HG03432 (cell line): ENCODE measurements around the gene H6PD.

Experiments used
- ATAC-seq: cut with Tn5 transposase; IDR thresholded peaks from one replicate; pipeline ENCODE4 v1.9.1; 2021; ENCODE audit warnings: mild to moderate bottlenecking, moderate library complexity; ENCODE audit not compliant: unreplicated experiment

The H6PD gene

GRCh38 chr1:9256332-9256731, 21.8 kb downstream of the H6PD start:
- no peak for ATAC-seq

- no peak for ATAC-seq
These were observed 23.3 kb downstream of the H6PD start for GRCh38 chr1:9257851-9258250.

- ATAC-seq, result no peak
These were observed 24.1 kb downstream of the H6PD start for GRCh38 chr1:9258629-9259028.

DNA sequence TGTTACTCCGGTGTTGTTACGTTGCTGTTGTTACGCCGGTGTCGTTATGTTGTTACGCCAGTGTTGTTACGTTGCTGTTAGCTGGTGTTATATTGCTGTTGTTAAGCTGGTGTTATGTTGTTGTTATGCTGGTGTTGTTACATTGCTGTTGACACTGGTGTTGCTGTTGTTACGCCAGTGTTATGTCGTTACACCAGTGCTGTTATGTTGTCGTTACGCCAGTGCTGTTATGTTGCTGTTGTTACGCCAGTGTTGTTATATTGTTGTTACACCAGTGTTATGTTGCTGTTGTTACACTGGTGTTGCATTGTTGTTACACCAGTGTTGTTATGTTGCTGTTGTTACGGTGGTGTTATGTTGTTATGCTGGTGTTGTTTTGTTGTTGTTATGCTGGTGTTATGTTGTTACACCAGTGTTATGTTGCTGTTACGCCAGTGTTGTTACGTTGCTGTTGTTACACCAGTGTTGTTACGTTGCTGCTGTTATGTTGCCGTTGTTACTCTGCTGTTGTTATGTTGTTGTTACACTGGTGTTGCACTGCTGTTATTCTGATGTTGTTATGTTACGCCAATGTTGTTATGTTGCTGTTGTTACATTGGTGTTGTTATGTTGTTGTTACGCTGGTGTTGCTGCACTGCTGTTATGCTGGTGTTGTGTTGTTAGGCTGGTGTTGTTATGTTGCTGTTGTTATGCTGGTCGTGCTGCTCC, 25.6 kb downstream of the H6PD start:
- ATAC-seq, result no peak

GRCh38 chr1:9261496-9261895, 26.9 kb downstream of the H6PD start:
- no peak for ATAC-seq

GRCh38 chr1:9262096-9262986, 27.8 kb downstream of the H6PD start:
- no peak for ATAC-seq

- ATAC-seq, result no peak
These were observed 28.8 kb downstream of the H6PD start for GRCh38 chr1:9263276-9263855.

GRCh38 chr1:9263984-9264872, 29.7 kb downstream of the H6PD start:
- no peak for ATAC-seq

GRCh38 chr1:9265037-9265436, 30.5 kb downstream of the H6PD start:
- ATAC-seq, result no peak

DNA sequence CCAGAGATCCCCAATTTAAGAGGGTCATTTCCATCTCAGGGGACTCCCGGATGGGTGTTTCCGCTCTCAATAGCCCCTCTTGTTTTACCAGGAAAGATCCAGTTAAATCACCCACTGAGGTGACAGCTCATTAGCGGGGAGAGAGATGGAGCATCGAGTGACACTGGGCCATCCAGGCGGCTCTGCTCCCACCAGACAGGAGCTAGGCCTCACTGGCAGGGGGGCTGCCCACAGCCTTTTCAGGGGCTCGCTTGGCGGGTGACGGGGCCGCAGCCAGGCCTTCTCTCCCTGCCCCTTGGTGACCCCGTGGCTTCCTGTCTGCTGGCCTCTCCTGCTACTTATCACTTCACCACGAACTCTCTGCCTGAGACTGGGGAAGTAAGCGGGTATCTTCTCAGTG, 31.4 kb downstream of the H6PD start:
- ATAC-seq, result no peak

DNA sequence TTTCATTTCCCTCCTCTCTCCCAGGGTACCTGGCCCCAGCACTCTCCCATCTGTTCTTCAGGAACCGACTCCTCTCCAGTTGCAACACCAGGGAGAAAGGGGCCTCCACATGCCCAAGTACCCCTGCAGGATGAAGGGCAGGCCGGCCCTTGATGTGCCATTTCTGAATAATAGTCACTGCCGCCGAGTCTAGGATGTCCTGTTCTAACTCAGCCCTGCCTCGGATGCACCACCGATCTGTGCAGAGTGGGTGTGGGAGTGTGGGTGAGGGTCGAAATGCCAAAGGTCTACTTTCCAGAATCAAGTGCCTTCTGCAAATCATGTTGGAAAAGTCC, 32.7 kb downstream of the H6PD start:
- ATAC-seq, result no peak

- ATAC-seq, result no peak
These were observed 33.4 kb downstream of the H6PD start for GRCh38 chr1:9267827-9268581.

GRCh38 chr1:9269078-9269501, 34.5 kb downstream of the H6PD start:
- ATAC-seq, result no peak

- ATAC-seq, result no peak
These were observed 35.1 kb downstream of the H6PD start for GRCh38 chr1:9269721-9270120.

- ATAC-seq, result no peak
These were observed 35.8 kb downstream of the H6PD start for GRCh38 chr1:9270290-9270883.

DNA sequence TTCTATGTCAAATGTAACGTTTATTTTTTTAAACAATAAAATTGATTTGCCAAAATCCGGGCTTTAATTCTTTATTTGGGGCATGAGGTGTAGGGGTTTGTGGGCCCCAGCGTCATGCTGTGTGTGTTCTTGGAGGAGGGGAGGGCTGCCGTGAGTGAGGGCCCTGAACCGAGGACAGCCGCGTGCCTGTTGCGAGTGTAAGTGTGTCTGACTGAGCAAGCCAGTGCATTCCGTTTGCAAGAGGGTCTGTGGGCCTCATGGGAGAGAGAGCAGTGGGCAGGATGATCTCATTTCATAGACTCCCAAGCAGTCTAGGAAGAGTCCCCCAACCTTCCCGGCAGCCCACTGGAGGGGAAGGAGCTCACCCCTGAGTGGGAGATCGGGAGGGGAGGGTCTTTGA, 36.7 kb downstream of the H6PD start:
- no peak for ATAC-seq

- ATAC-seq, result no peak
These were observed 37.5 kb downstream of the H6PD start for GRCh38 chr1:9271861-9272595.

GRCh38 chr1:9273177-9273576, 38.6 kb downstream of the H6PD start:
- ATAC-seq, result no peak

- ATAC-seq, result no peak
These were observed 40.6 kb downstream of the H6PD start for GRCh38 chr1:9275161-9275560.
